Measurements from ENCODE around the gene CLASP2. TPM values are rescaled to one million over a fixed set of nuclear protein-coding genes. Genes with fewer than 3 reads are reported as not detected.
"Not testable (repeated sequence)": the region's sequence is repeated elsewhere in the genome, so short reads cannot be mapped to it uniquely, and the experiment has no call there.

Gene CLASP2
- total and polyA plus RNA-seq, 2 of the 4 experiments (the other 2 are of a cell fraction), result 11.9 to 49.1 TPM

GRCh38 chr3:33451994-33452393, 266.1 kb downstream of the CLASP2 start:
- BruUV-seq (replicated peaks); H2BK120ac ChIP-seq (ENCODE audit: low read depth, low read length); H4K5ac ChIP-seq (ENCODE audit: low read depth, low read length); DNase-seq; CTCF ChIA-PET; H2AFZ ChIP-seq (replicated peaks; ENCODE audit: low read length, poor library complexity); H3K14ac ChIP-seq (replicated peaks; ENCODE audit: low read depth, low read length); H3K79me1 ChIP-seq (ENCODE audit: low read depth in 1 of 2, low read length in 2 of 2); POLR2A ChIA-PET (ENCODE audit: unreplicated experiment); H3K9me1 ChIP-seq (ENCODE audit: insufficient read depth, low read length); in situ Hi-C loops (cut with MboI; ENCODE audit: low sequenced_read_pairs); H3K36me3 ChIP-seq (ENCODE audit: control insufficient read depth, insufficient read depth, low read length); H2BK20ac ChIP-seq (ENCODE audit: low read depth, low read length); H3K18ac ChIP-seq (ENCODE audit: low read depth, low read length); H4K91ac ChIP-seq (ENCODE audit: insufficient read depth, low read depth, low read length); H3K9me3 ChIP-seq (ENCODE audit: control insufficient read depth, insufficient read depth, low read length); dilution Hi-C loops (cut with HindIII; ENCODE audit: low sequenced_read_pairs, unreplicated experiment); H3K4ac ChIP-seq (ENCODE audit: low read depth, low read length); H3K56ac ChIP-seq (ENCODE audit: extremely low read depth, insufficient read depth, low read length); H3K27ac ChIP-seq (ENCODE audit: insufficient read depth, low read length); H2AK5ac ChIP-seq (ENCODE audit: low read depth, low read length); H4K8ac ChIP-seq (ENCODE audit: low read depth in 2 of 2, low read length in 2 of 2); H3K23ac ChIP-seq (ENCODE audit: low read depth, low read length); H2BK15ac ChIP-seq (ENCODE audit: low read depth, low read length); ATAC-seq (ENCODE audit: low read depth); H3K9ac ChIP-seq (ENCODE audit: low read depth, low read length); H2BK5ac ChIP-seq (ENCODE audit: low read depth, low read length, poor library complexity, severe bottlenecking); H3K27me3 ChIP-seq (ENCODE audit: control insufficient read depth, insufficient read depth, low read length); intact Hi-C loops (cut with micrococcal nuclease); H3K4me3 ChIP-seq (ENCODE audit: insufficient read depth, low read depth, low read length); H3K4me2 ChIP-seq (ENCODE audit: low read depth, low read length); H4K20me1 ChIP-seq (ENCODE audit: insufficient read depth, low read length); H2AK9ac ChIP-seq (replicated peaks; ENCODE audit: low read depth, low read length, poor library complexity); H3K4me1 ChIP-seq (ENCODE audit: control insufficient read depth, insufficient read depth, low read length): not testable (repeated sequence)
- 80% methylated on average over 1 of the region's 1 CpG; no CpG with 5 or more reads in 1 of the 2 experiments for WGBS, 2 experiments (ENCODE audit: extremely low coverage in 2 of 2, insufficient read length in 1 of 2)

Data from IMR-90 (cell line).